ENCODE measurements around the gene QSOX1. TPM values are rescaled to one million over a fixed set of nuclear protein-coding genes. Genes with fewer than 3 reads are reported as not detected.
A peak's percentile ranks its signal among the peaks of the same experiment; 100 is the strongest.

Gene QSOX1
- total RNA-seq, 1 donor = 128 TPM

- no peak for TF ChIP-seq CTCF (IDR thresholded peaks at IDR 0.05; ENCODE audit: insufficient read depth, low read depth, low read length)
- H3K4me3 ChIP-seq (ENCODE audit: low read depth, low read length) = no peak overlapping the region
- DNase-seq (ENCODE audit: low read depth) = peak; percentile 12
These were observed 87.3 kb downstream of the QSOX1 start for GRCh38 chr1:180241716-180242544.

DNA sequence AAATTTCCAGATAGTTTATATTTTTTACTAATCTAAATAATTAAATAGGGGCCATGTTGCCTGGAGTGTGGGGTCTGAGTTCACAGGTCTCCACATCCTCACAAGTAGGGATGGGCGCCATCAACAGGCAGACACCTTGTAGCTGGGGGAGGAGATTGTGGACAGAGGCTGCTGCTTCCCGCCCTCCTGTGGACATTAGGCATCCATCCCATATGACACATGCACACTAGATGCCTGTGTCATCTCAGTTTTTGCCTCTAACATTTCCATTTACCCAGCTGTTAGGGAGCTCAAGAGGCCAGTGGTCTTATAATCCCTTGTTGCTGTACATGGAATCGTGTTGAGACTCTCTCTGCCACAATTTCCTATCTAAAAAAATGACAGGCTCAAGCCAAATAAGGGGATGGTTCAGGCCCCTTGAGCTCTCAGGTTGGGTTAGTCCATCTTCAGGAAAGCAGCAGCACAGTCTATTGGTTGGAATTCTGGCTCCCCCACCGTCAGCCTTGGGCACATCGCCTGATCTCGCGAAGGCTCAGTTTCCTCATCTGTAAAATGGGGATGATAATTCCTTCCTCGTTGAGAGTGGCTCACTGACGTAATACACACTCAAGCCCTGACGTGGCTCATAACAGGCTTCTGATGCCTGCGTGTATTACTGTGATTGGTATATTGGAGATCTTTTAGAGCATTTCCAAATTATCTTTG is 89.0 kb downstream of the QSOX1 start:
- no peak for DNase-seq (ENCODE audit: low read depth)
- no peak for TF ChIP-seq CTCF (IDR thresholded peaks at IDR 0.05; ENCODE audit: insufficient read depth, low read depth, low read length)
- H3K4me3 ChIP-seq (ENCODE audit: low read depth, low read length) = no peak overlapping the region

GRCh38 chr1:180244840-180245239 is 90.2 kb downstream of the QSOX1 start:
- DNase-seq (ENCODE audit: low read depth) = no peak
- TF ChIP-seq CTCF (IDR thresholded peaks at IDR 0.05; ENCODE audit: insufficient read depth, low read depth, low read length) = no peak
- no peak overlapping the region for H3K4me3 ChIP-seq (ENCODE audit: low read depth, low read length)

GRCh38 chr1:180246579-180246978 is 91.9 kb downstream of the QSOX1 start:
- no peak overlapping the region for H3K4me3 ChIP-seq (ENCODE audit: low read depth, low read length)
- no peak for DNase-seq (ENCODE audit: low read depth)
- no peak for TF ChIP-seq CTCF (IDR thresholded peaks at IDR 0.05; ENCODE audit: insufficient read depth, low read depth, low read length)

GRCh38 chr1:180247061-180247460 is 92.4 kb downstream of the QSOX1 start:
- TF ChIP-seq CTCF (IDR thresholded peaks at IDR 0.05; ENCODE audit: insufficient read depth, low read depth, low read length) = no peak
- no peak for DNase-seq (ENCODE audit: low read depth)
- H3K4me3 ChIP-seq (ENCODE audit: low read depth, low read length) = no peak overlapping the region

GRCh38 chr1:180247580-180247979 is 92.9 kb downstream of the QSOX1 start:
- DNase-seq (ENCODE audit: low read depth) = no peak
- H3K4me3 ChIP-seq (ENCODE audit: low read depth, low read length) = no peak overlapping the region

More at GRCh38 chr1:180247580-180247979, 92.9 kb downstream of the QSOX1 start:
- no peak for TF ChIP-seq CTCF (IDR thresholded peaks at IDR 0.05; ENCODE audit: insufficient read depth, low read depth, low read length)

All from fibroblast of villous mesenchyme (primary cell).